HG03558 (cell line): ENCODE data around the gene PNLDC1.
"Not testable (repeated sequence)": the region's sequence is repeated elsewhere in the genome, so short reads cannot be mapped to it uniquely, and the experiment has no call there.

ENCODE experiments used
- ATAC-seq: cut with Tn5 transposase; IDR thresholded peaks from one replicate; pipeline ENCODE4 v1.9.1; 2021; ENCODE audit warnings: moderate number of reproducible peaks; ENCODE audit not compliant: unreplicated experiment; ENCODE audit errors: extremely low read depth

Gene PNLDC1

DNA sequence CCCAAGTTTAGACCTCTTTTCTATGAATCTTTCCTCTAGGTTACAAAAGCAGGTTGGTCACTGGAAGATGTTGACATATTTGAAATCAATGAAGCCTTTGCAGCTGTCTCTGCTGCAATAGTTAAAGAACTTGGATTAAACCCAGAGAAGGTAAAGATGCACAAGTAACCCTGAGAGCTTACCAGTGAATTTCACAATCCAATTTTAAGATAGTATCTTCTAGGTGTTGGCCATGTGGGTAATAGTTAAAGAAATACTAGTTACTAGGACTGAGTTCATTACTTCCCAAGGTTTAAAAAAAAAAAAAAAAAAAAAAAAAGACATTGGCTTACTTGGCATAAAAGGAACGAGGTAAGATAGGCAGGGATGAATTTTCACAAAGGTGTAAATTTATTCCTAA is 21.9 kb upstream of the PNLDC1 start:
- ATAC-seq: no peak

GRCh38 chr6:159778542-159779103 is 21.5 kb upstream of the PNLDC1 start:
- ATAC-seq: no peak

GRCh38 chr6:159788276-159788675 is 11.8 kb upstream of the PNLDC1 start:
- no peak for ATAC-seq

DNA sequence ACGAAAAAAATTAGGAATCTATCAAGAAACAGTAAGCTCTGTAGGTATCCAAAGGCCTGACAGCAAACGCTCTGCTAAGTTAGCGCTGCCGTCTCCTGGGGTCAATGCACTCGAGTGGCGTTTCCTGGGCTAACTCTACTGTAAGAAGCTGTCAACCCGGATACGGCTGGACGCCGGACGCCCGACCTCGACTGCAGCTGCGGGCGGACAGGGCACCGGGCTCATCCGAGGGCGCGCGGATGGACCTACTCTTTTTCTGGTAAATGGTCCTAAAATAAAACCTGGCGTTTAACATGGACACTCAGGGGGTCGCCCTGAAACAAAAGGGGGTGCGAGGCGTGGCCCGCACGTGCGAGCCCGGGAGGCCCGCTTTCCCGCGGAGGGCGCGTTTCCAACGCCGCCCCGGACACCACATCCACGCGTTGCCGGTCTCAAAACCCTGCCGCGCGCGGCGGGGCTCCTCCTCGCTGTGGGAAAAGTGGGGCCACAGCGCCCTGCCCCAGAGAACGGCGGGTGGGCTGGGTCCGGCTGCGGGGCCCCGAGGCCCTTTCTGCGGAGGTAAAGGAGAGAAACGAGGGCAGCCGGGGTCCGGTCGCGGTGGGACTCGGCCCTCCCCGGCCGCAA is 11.2 kb upstream of the PNLDC1 start:
- no peak for ATAC-seq

- peak; percentile 44 for ATAC-seq
These were observed 10.5 kb upstream of the PNLDC1 start, which contains the start of gene TCP1 for GRCh38 chr6:159789377-159790148. TSS of gene TCP1 (minus strand) at chr6:159789602. CDS start at chr6:159789468, 134 bp downstream.

DNA sequence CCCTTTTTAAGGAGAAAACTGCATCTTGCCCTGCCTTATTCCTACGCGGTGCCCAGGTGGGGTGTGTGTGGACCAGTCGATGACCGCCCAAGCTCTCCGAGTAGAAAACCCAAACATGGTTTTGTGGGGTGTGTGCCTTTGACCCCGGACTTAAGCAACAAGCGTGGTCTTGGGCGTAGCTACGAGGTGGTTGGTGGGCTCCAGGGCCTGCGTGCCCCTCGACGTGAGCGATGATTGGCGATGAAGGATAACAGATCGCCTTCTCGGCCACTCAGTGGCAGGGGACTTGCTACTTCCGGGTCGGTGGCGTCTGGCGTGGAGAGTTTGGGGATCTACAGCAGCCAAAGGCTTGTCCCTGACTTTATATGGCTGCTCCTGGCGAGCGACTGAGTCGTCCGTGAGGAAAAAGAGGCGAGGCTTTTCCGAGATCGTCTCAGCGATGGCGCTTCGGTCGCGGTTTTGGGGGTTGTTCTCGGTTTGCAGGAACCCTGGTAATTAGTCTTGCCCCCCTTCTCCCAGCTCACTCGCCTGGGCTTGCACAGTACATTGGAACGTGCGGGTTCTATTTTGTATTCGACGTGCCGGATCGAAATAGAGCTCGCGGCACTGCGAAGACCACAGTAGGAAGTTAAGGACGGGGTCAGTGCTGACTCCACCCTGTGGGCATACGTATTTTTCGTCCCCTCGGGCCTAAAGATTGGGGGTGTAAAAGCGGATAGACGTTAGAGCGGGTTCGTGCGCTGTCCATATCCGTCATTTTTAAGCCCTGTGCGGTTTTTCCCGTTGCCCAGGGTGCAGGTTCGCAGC is 9.7 kb upstream of the PNLDC1 start, which contains the start of gene MRPL18:
Gene MRPL18, plus strand, starts transcription at position 319 of the 807 bp plus-strand sequence. Its CDS starts 121 bp downstream, at position 440.
- peak; percentile 80 for ATAC-seq

DNA sequence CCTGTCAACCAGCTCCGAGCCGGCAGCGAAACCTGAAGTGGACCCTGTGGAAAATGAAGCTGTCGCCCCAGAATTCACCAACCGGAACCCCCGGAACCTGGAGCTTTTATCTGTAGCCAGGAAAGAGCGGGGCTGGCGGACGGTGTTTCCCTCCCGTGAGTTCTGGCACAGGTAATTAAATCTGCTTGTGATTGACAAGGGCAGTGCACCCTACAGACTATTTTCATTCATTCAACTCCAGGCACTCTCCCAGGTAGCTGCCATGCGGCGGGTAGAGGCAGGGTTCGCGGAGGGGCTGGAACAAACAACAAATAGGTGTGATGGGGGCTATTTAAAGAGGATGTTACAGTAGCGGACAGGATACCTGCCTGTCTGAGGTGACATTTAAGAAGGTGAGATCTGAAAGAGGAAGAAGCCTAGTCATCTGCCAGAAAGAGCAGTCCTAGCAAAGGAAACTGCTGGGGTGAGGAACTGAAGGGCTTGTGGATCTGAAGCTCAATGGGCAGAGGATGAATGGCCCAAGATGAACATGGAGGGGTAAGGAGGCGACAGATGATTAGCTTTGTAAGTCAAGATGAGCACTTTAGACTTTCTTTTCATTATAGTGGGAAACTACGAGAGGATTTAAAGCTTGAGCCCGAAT is 9.0 kb upstream of the PNLDC1 start:
- ATAC-seq: no peak

- not testable (repeated sequence) for ATAC-seq
These were observed 5.1 kb upstream of the PNLDC1 start for GRCh38 chr6:159794976-159795375.

- no peak for ATAC-seq
These were observed 2.5 kb upstream of the PNLDC1 start for GRCh38 chr6:159797554-159797953.

- ATAC-seq: no peak
These were observed 1.9 kb downstream of the PNLDC1 start for GRCh38 chr6:159801935-159802334.

- ATAC-seq: no peak
These were observed 4.4 kb downstream of the PNLDC1 start for GRCh38 chr6:159804504-159804903.

- ATAC-seq: no peak
These were observed 5.5 kb downstream of the PNLDC1 start for GRCh38 chr6:159805440-159806020.

DNA sequence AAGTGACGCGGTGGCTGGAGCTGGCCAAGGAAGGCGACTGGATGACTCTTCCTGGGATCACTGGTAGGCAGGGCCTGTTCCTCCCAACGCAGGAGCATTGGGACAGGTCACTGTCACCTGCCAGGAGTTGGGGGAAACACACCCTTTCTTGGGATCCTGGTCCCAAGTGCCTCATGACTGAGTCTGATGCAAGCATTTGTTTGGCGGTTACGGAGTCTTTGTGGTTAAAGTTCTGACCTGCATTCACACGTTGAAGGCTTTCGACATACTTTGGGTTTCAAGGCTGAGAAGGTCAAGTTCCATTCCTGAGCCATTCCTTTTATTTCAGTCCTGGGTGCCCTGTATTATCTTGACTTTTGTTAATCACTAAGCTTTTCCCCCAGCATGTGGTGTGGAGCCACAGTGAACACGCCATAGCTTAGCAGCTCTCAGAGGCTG is 6.0 kb downstream of the PNLDC1 start:
- ATAC-seq: no peak

DNA sequence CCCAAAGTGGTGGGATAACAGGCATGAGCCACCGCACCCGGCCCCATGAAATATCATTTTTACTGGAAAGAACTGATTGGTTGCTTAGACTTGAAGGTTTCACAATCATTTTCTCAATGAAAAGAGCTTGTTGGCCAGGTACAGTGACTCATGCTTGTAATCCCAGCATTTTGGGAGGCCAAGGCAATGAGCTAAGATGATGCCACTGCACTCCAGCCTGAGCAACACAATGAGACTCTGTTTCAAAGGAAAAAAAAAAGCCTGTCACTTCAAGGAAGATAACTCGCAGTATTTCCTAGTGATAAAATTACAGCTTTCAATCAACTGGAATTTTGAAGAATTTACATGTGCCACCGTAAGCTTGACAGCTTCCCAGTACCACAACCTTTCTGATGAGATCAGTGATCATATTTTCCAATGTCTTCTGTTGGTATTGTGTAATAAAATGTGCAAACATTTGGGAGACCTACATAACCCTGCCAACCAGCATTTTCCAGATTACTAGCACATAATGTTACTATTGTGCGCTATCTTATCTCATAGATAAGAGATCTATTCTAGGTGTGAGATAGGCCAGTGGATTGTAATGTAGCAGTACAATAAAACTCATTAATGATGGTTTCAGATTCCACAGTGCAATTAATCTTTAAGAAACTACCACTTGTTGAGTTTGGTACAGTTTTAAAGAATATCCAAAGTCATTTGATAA is 7.2 kb downstream of the PNLDC1 start:
- no peak for ATAC-seq

GRCh38 chr6:159808647-159809046 is 8.6 kb downstream of the PNLDC1 start:
- no peak for ATAC-seq

DNA sequence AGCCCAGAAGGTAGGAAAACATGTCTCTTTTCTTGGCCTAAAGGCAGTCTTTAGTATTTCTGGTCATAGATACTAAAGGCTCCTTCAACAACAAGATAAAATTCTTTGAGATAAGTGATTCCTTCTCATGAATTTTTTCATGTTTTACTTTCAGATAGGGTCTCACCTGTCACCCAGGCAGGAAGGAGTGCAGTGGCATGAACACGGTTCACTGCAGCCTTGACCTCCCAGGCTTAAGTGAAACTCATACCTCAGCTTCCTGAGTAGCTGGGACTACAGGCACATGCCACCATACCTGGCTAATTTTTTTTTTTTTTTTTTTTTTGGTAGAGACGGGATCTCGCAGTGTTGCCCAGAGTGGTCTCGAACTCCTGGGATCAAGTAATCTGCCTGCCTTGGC is 9.1 kb downstream of the PNLDC1 start:
- ATAC-seq: no peak

DNA sequence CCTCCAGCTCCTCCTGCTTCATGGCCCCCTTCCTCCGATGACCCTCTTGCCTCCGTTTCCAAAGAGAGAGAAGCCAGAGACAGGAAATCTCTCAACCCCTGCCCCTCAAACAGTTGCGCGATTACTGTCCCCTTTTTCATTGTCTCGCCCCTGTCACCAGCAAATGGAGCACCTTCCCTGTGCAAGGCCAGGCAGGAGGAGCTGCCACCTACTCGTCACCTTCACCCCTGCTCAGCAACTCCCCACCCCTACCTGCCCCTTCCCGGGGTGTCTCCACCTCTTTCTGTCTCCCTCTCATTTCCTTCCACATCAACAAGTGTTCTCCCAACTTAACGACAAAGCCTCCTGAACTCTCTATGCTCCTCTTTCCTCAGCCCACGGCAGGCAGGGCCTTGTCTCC is 13.7 kb downstream of the PNLDC1 start:
- ATAC-seq: no peak

- ATAC-seq: no peak
These were observed 15.3 kb downstream of the PNLDC1 start for GRCh38 chr6:159815410-159815809.

DNA sequence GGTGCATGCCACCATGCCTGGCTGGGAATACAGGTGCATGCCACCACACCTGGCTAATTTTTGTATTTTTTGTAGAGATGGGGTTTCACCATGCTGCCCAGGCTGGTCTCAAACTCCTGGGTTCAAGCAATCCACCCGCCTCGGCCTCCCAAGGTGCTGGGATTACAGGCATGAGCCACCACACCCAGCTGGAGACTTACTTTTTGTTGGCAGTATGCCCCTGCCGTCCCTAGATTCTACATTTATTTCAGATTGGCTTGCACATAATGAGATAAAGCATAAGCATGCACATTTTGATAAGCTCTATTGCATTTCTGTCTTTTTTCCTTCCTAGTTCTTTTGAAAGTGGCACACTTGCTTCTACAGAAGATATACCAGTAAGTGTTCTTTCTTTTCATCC is 16.7 kb downstream of the PNLDC1 start:
- not testable (repeated sequence) for ATAC-seq
